H1 (cell line): ENCODE results near the gene HES1. TPM values are rescaled to one million over a fixed set of nuclear protein-coding genes. Genes with fewer than 3 reads are reported as not detected.

ENCODE experiments used
- CTCF ChIA-PET: fragments of 300-600 bp; sonication (Branson Sonifier 250); formaldehyde crosslinking; loops from one replicate; lab custom pipeline; 2021; ENCODE audit not compliant: partially characterized antibody; lab: Charles Lee
- POLR2A ChIA-PET: fragments of 300-600 bp; sonication (Branson Sonifier 250); formaldehyde crosslinking; loops from one replicate; lab custom pipeline; 2021; ENCODE audit warnings: inconsistent platforms; ENCODE audit not compliant: partially characterized antibody; lab: Charles Lee
- DNase-seq, 2 experiments: peaks; one replicate each; pipeline versions ENCODE4 v3.0.0 to v3.0.0-alpha.2; 2010 to 2022; ENCODE audit warnings: low spot score in 2 of 2, low read depth in 1 of 2, mixed read lengths in 1 of 2
- FAIRE-seq: peaks from 2 replicates; lab custom pipeline; 2011; peaks lifted over from hg19 to GRCh38; lab: Jason Lieb, UNC
- H2AFZ ChIP-seq: 2 replicates; pipeline ENCODE4 v1.8.1; 2012; ENCODE audit warnings: low read length, inconsistent platforms
- H2AK5ac ChIP-seq: 2 replicates; pipeline ENCODE4 v1.6.1; 2013; ENCODE audit warnings: low read depth, low read length
- H2BK120ac ChIP-seq: replicated peaks from 2 replicates; pipeline ENCODE3; 2013; ENCODE audit warnings: low read depth, low read length, inconsistent platforms
- H2BK12ac ChIP-seq: 2 replicates; pipeline ENCODE4 v1.6.1; 2013; ENCODE audit warnings: low read depth, low read length
- H2BK15ac ChIP-seq: 2 replicates; pipeline ENCODE4 v1.6.1; 2013; ENCODE audit warnings: low read length
- H2BK20ac ChIP-seq: 2 replicates; pipeline ENCODE4 v1.6.1; 2013; ENCODE audit warnings: low read length
- H2BK5ac ChIP-seq: 2 replicates; pipeline ENCODE4 v1.6.1; 2013; ENCODE audit warnings: low read depth, low read length
- H3K14ac ChIP-seq: 2 replicates; pipeline ENCODE4 v1.6.1; 2013; ENCODE audit warnings: inconsistent platforms; ENCODE audit not compliant: insufficient read length
- H3K18ac ChIP-seq: 2 replicates; pipeline ENCODE4 v1.6.1; 2013; ENCODE audit warnings: low read length; ENCODE audit errors: extremely low read depth
- H3K23ac ChIP-seq: 2 replicates; pipeline ENCODE4 v1.6.1; 2013; ENCODE audit warnings: inconsistent platforms; ENCODE audit not compliant: insufficient read length
- H3K23me2 ChIP-seq: 2 replicates; pipeline ENCODE4 v1.6.1; 2013; ENCODE audit warnings: low read depth, low read length
- H3K27ac ChIP-seq: 2 replicates; pipeline ENCODE4 v1.6.1; 2011; ENCODE audit warnings: low read depth, low read length, inconsistent platforms
- H3K27me3 ChIP-seq, 4 experiments: replicated peaks in 1 of 4; 1 replicate in 1 of 4; 2 replicates in 3 of 4; pipeline versions ENCODE4 v1.6.1 to v1.8.1; 2011 to 2013; ENCODE audit warnings: low read length in 3 of 4, mild to moderate bottlenecking in 3 of 4, inconsistent platforms in 2 of 4, mixed read lengths in 2 of 4, moderate library complexity in 1 of 4; ENCODE audit not compliant: control insufficient read depth in 3 of 4, insufficient read depth in 3 of 4; ENCODE audit errors: extremely low read depth in 1 of 4
- H3K36me3 ChIP-seq, 4 experiments: 2 replicates each; pipeline versions ENCODE4 v1.6.1 to v1.8.1; 2011 to 2013; ENCODE audit warnings: mild to moderate bottlenecking in 4 of 4, low read length in 3 of 4, moderate library complexity in 2 of 4, control low read depth in 1 of 4, inconsistent platforms in 1 of 4; ENCODE audit not compliant: insufficient read depth in 4 of 4, control insufficient read depth in 2 of 4
- H3K4ac ChIP-seq: replicated peaks from 2 replicates; pipeline ENCODE3; 2013; ENCODE audit warnings: low read length, low read depth, mixed read lengths, inconsistent platforms; ENCODE audit not compliant: insufficient read length
- H3K4me1 ChIP-seq, 4 experiments: replicated peaks in 1 of 4; 1 replicate in 1 of 4; 2 replicates in 3 of 4; pipeline versions ENCODE4 v1.6.1 to v1.8.1; 2011 to 2013; ENCODE audit warnings: low read length in 3 of 4, inconsistent platforms in 2 of 4, mixed read lengths in 1 of 4; ENCODE audit not compliant: insufficient read depth in 4 of 4, control insufficient read depth in 3 of 4
- H3K4me2 ChIP-seq, 2 experiments: 2 replicates each; pipeline versions ENCODE4 v1.6.1 to v1.8.1; 2011 to 2013; ENCODE audit warnings: low read depth in 2 of 2, low read length in 2 of 2, control low read depth in 1 of 2, inconsistent platforms in 1 of 2, mild to moderate bottlenecking in 1 of 2; ENCODE audit not compliant: insufficient read depth in 1 of 2
- H3K4me3 ChIP-seq, 4 experiments: fragments of 200-600, 300-600 bp in 1 of 4; sonication (generic), shearing (Covaris generic), sonication (Bioruptor Twin) in 1 of 4; 2 replicates each; pipeline versions ENCODE4 v1.5.1 to v1.8.1; 2011 to 2016; ENCODE audit warnings: low read length in 4 of 4, low read depth in 3 of 4, control low read depth in 2 of 4, inconsistent platforms in 2 of 4, mild to moderate bottlenecking in 2 of 4, mixed read lengths in 1 of 4, moderate library complexity in 1 of 4; ENCODE audit not compliant: insufficient read depth in 2 of 4; ENCODE audit errors: extremely low read depth in 1 of 4
- H3K56ac ChIP-seq: replicated peaks from 2 replicates; pipeline ENCODE3; 2013; ENCODE audit warnings: low read depth, mild to moderate bottlenecking, mixed read lengths, low read length, inconsistent platforms; ENCODE audit not compliant: insufficient read length
- H3K79me1 ChIP-seq: 2 replicates; pipeline ENCODE4 v1.6.1; 2013; ENCODE audit warnings: low read depth, low read length, control low read depth
- H3K79me2 ChIP-seq, 2 experiments: 2 replicates each; pipeline versions ENCODE4 v1.6.1 to v1.8.1; 2012 to 2013; ENCODE audit warnings: low read length in 2 of 2, mild to moderate bottlenecking in 2 of 2, inconsistent platforms in 1 of 2; ENCODE audit not compliant: insufficient read depth in 2 of 2, control insufficient read depth in 1 of 2
- H3K9ac ChIP-seq, 4 experiments: replicated peaks in 1 of 4; 1 replicate in 1 of 4; 2 replicates in 3 of 4; pipeline versions ENCODE4 v1.6.1 to v1.8.1; 2011 to 2013; ENCODE audit warnings: low read depth in 3 of 4, low read length in 3 of 4, control low read depth in 2 of 4, mild to moderate bottlenecking in 2 of 4, moderate library complexity in 2 of 4, inconsistent platforms in 1 of 4; ENCODE audit errors: extremely low read depth in 1 of 4
- H3K9me3 ChIP-seq, 2 experiments: 2 replicates each; pipeline versions ENCODE4 v1.6.1 to v1.8.1; 2012 to 2013; ENCODE audit warnings: mild to moderate bottlenecking in 2 of 2, moderate library complexity in 2 of 2, control low read depth in 1 of 2, inconsistent platforms in 1 of 2, low read depth in 1 of 2, low read length in 1 of 2, mixed read lengths in 1 of 2; ENCODE audit not compliant: insufficient read depth in 2 of 2
- H4K20me1 ChIP-seq, 2 experiments: replicated peaks in 1 of 2; 2 replicates each; pipeline versions ENCODE3 to v1.8.1; 2011 to 2013; ENCODE audit warnings: inconsistent platforms in 2 of 2, low read length in 2 of 2, mild to moderate bottlenecking in 1 of 2; ENCODE audit not compliant: insufficient read depth in 2 of 2, control insufficient read depth in 1 of 2
- H4K5ac ChIP-seq: 2 replicates; pipeline ENCODE4 v1.6.1; 2013; ENCODE audit warnings: low read length, low read depth, mixed read lengths, inconsistent platforms; ENCODE audit not compliant: insufficient read length
- H4K8ac ChIP-seq: 2 replicates; pipeline ENCODE4 v1.8.0; 2013; ENCODE audit warnings: mild to moderate bottlenecking, moderate library complexity, low read length, inconsistent platforms; ENCODE audit not compliant: insufficient read depth; ENCODE audit errors: extremely low read depth
- H4K91ac ChIP-seq: replicated peaks from 2 replicates; pipeline ENCODE3; 2013; ENCODE audit warnings: low read length, mixed read lengths, inconsistent platforms; ENCODE audit not compliant: insufficient read length
- CTCF ChIP-seq, 3 experiments: IDR thresholded peaks; 1 replicate in 2 of 3; 2 replicates in 1 of 3; pipeline versions ENCODE4 v1.5.1 to v1.6.1; 2011; ENCODE audit warnings: low read length in 3 of 3, mild to moderate bottlenecking in 3 of 3, inconsistent platforms in 2 of 3, low read depth in 1 of 3, moderate library complexity in 1 of 3; ENCODE audit not compliant: insufficient read depth in 1 of 3; ENCODE audit errors: control extremely low read depth in 1 of 3
- EGR1 ChIP-seq: IDR thresholded peaks from 2 replicates; pipeline ENCODE4 v1.6.1; 2011; ENCODE audit warnings: low read depth, low read length, borderline replicate concordance
- GABPA ChIP-seq: IDR thresholded peaks from 2 replicates; pipeline ENCODE4 v1.6.1; 2011; ENCODE audit warnings: mild to moderate bottlenecking, low read length, moderate library complexity, borderline replicate concordance; ENCODE audit not compliant: insufficient read depth
- KDM5A ChIP-seq: fragments of 200-600 bp; IDR thresholded peaks from 2 replicates; pipeline ENCODE4 v1.7.1; 2012; ENCODE audit warnings: mild to moderate bottlenecking, low read length, inconsistent platforms, mixed read lengths
- MAFK ChIP-seq: IDR thresholded peaks from 2 replicates; pipeline ENCODE4 v1.6.1; 2012; ENCODE audit warnings: low read depth, mild to moderate bottlenecking, improper control_type of control experiment, low read length
- RAD21 ChIP-seq, 2 experiments: IDR thresholded peaks in 1 of 2; conservative IDR thresholded peaks in 1 of 2; 2 replicates each; pipeline ENCODE4 v1.6.1; 2011; ENCODE audit warnings: low read depth in 2 of 2, low read length in 2 of 2, improper control_type of control experiment in 1 of 2, inconsistent platforms in 1 of 2, mild to moderate bottlenecking in 1 of 2, moderate library complexity in 1 of 2
- SRF ChIP-seq: IDR thresholded peaks from 2 replicates; pipeline ENCODE4 v1.6.1; 2011; ENCODE audit warnings: mild to moderate bottlenecking, low read depth, low read length, moderate library complexity
- WGBS, 2 experiments: shearing (Covaris generic) in 1 of 2; methylation state at CpG; one replicate each; pipeline versions ENCODE4 v1.1.6 to v1.1.7; 2013 to 2015; ENCODE audit warnings: low lambda C conversion rate in 2 of 2, mixed read lengths in 2 of 2, inconsistent platforms in 1 of 2, low coverage in 1 of 2, missing lambda C conversion rate in 1 of 2; ENCODE audit not compliant: insufficient replicate concordance in 2 of 2, insufficient coverage in 1 of 2, insufficient read length in 1 of 2; ENCODE audit errors: extremely low coverage in 1 of 2, missing lambda C conversion rate in 1 of 2; 5-methylcytosine and 5-hydroxymethylcytosine counted together
- polyA plus RNA-seq, 7 experiments: library from polyadenylated mRNA; depleted of rRNA in 3 of 7; stranded (reverse) in 5 of 7; unstranded in 2 of 7; fragments of >200 nt in 5 of 7; fragments of 200-250 nt in 2 of 7; gene quantifications; 1 replicate in 5 of 7; 2 replicates in 1 of 7; 4 replicates in 1 of 7; pipeline versions ENCODE4 v1.2.1 to v1.2.3, GENCODE V29; 2011 to 2013; ENCODE audit warnings: missing spikeins in 2 of 7, mixed read lengths in 2 of 7
- total RNA-seq: library from RNA; stranded (reverse); fragmentation: NEBNext Ultra II Directional; extraction: Animal tissue kit (Norgen Biotek cat#: 25700); gene quantifications from 2 replicates; pipeline ENCODE4 v1.2.1, GENCODE V29; 2021

Gene HES1
- total and polyA plus RNA-seq, 2 of the 8 experiments (the other 6 are each of a cell fraction or from before 2014, with no cell fraction given), result 7.9 to 12.9 TPM

GRCh38 chr3:194087995-194088855 lies 47.7 kb upstream of the HES1 start:
- Histone ChIP-seq H3K4me2 (no peak overlapping the region), H3K56ac (no peak overlapping the region), H3K9ac (no peak overlapping the region), H3K27me3 (peaks cover 0 to 5% (median 0%) of the 10 kb centered on the region in 4 experiments; a peak in 2 of 7 replicates), H2BK5ac (peak overlapping the region; percentile 74; the same call in 1 of the 2 replicates), H3K4me1 (peaks cover 8 to 18% (median 12%) of the 10 kb centered on the region in 4 experiments), H4K20me1 (no peaks in the 10 kb centered on the region), H2AFZ (no peak overlapping the region), H3K79me2 (no peaks in the 10 kb centered on the region), H4K91ac (peak overlapping the region; percentile 32), H2BK15ac (0 out of 2 replicates have a peak overlapping the region, but pooled peaks have one; percentile 36), H3K79me1 (no peaks in the 10 kb centered on the region), H4K8ac (no peak overlapping the region), H3K14ac (no peak overlapping the region), H2BK20ac (peak overlapping the region; percentile 80), H2BK120ac (peak overlapping the region; percentile 24), H3K23me2 (no peaks in the 10 kb centered on the region), H2AK5ac (peak overlapping the region; percentile 59; the same call in 1 of the 2 replicates), H3K4ac (peak overlapping the region; percentile 22), H4K5ac (no peak overlapping the region), H3K18ac (peak overlapping the region; percentile 51), H3K23ac (no peak overlapping the region), H3K4me3 (no peak overlapping the region), H3K9me3 (no peaks in the 10 kb centered on the region), H3K36me3 (no peaks in the 10 kb centered on the region), H2BK12ac (peak overlapping the region; percentile 85), H3K27ac (no peak overlapping the region)
- CTCF ChIA-PET, result interaction anchor here (0.7 to 2.3 kb wide), 5 partner anchors 19 to 259 kb away, joined by 3 to 7 read pairs (median 4); no protein-coding TSS in a partner anchor
- DNase-seq (no peak), FAIRE-seq (no peak)
- TF ChIP-seq CTCF (IDR thresholded peaks at IDR 0.05; ENCODE audit: control extremely low read depth in 1 of 3, insufficient read depth in 1 of 3, low read depth in 1 of 3, low read length in 3 of 3) (no peak), SRF (no peak), MAFK (no peak), RAD21 (IDR thresholded peaks at IDR 0.05 in 1 of 2, conservative IDR thresholded peaks at IDR 0.05 in 1 of 2; ENCODE audit: low read depth in 2 of 2, low read length in 2 of 2) (no peak), KDM5A (no peak), GABPA (no peak), EGR1 (no peak)
- WGBS, 2 experiments, result 91% methylated on average over 11 of the region's 11 CpGs; no CpG with 5 or more reads in 1 of the 2 experiments
- POLR2A ChIA-PET, result interaction anchor here (1.1 kb wide), 1 partner anchor 43 kb away, joined by 3 read pairs; no protein-coding TSS in a partner anchor
